HG02763 (cell line): ENCODE data around the gene LIMK2.

ENCODE experiments used
- ATAC-seq: cut with Tn5 transposase; IDR thresholded peaks from one replicate; pipeline ENCODE4 v1.9.1; 2021; ENCODE audit warnings: mild to moderate bottlenecking, moderate library complexity; ENCODE audit not compliant: unreplicated experiment

Gene LIMK2

GRCh38 chr22:31327806-31328543 lies 115.9 kb downstream of the LIMK2 start:
- no peak for ATAC-seq

- no peak for ATAC-seq
Measured at GRCh38 chr22:31328544-31328960, 116.5 kb downstream of the LIMK2 start.

- ATAC-seq, result no peak
Measured at GRCh38 chr22:31329029-31329428, 116.9 kb downstream of the LIMK2 start.
